IPS DF 4.7 (cell line): ENCODE data around the gene CKS1B.

ENCODE experiments used
- DNase-seq: peaks from one replicate; pipeline ENCODE4 v3.0.0-alpha.2; 2013; ENCODE audit warnings: low spot score; ENCODE audit errors: extremely low read depth

CKS1B gene

DNA sequence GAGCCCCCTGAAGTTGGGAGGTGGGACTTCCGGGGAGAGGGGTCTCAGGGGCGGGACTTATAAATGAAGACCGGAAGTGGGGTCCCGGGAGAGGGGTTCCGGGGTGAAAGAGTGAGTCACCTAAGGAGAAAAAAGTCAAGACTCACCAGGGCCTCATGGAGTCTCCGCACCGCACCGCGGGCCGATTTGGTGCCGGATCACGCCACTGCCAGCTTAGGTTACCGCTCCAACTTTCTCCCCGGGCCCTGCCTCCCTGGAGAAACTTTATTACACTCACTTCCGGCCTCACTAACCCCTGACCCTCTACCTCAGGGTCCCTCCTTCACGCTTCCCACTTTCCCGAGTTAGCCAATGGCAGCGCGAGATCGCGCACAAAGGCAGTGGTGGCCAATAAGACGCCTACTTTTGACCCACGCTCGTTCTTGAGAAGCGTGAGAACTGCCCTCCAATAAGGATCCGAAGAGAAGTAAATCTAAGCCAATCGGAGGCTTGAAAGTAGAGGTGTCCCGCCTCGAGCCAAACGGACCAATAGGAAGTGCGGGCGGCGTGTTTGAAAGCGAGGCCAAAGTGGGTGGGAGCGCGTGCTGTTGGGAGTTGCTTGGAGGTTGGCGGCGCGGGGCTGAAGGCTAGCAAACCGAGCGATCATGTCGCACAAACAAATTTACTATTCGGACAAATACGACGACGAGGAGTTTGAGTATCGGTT lies at the start of gene CKS1B:
CKS1B (plus strand) TSS at position 580 of the 706 bp plus-strand sequence; CDS start at position 645, 65 bp downstream.
- DNase-seq = peak; percentile 99

DNA sequence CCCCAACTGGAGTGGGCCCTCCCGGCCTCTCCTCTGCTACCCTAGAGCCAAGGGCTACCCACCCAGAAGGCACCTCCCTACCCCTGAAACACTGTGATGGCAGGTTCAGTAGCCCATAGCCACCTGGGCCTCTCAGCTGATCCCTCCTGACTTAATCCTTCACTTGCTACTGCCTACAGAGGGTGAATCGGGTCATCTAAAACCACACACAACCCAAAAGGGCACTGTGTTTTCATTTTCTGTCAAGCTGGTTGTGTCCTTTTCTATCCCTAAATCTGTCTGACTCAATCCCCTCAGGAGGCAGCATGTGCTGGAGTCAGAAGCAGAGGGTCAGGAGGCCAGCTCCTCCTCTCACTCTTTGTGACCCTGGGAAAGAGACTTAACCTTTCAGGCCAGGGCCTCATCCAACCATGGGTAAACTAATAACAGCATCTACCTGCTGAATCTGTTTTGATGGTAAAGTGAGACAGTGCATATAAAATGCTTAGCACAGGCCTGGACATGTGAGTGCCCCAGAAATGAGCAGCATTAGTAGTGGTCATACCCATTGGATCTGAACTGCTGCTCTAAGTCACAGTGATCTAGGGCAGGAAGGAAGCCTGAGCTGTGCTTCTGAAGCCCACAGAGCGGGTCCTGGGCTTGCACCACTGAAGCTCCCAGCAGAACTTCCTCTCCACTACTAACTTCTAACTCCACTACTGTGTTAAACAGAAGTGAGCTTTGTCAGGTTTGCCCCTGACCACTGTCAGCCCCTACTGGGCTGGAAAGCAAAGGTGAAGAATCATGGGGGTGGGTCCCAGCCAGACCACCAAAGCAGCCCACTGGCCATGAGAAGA lies 48.9 kb upstream of the CKS1B start:
- DNase-seq = no peak

DNA sequence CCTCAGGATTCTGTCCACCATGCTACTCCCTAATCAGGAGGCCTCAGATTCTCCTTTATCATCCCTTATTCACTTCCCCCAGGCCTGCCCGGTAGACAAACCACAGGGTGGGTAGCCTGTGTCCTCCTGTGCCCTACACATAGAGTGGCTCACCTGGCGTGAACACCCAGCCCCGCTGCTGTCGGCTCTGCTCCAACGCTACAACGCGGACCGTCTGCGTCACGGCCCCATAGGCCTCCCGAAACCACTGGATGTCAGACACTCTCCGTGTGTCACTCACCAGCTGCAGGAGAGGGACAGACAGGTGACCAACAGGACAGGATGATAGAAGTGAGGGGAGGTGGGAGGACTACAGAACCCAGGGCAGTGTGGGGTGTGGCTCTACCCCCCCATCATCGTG lies 48.3 kb upstream of the CKS1B start:
- DNase-seq = no peak

DNA sequence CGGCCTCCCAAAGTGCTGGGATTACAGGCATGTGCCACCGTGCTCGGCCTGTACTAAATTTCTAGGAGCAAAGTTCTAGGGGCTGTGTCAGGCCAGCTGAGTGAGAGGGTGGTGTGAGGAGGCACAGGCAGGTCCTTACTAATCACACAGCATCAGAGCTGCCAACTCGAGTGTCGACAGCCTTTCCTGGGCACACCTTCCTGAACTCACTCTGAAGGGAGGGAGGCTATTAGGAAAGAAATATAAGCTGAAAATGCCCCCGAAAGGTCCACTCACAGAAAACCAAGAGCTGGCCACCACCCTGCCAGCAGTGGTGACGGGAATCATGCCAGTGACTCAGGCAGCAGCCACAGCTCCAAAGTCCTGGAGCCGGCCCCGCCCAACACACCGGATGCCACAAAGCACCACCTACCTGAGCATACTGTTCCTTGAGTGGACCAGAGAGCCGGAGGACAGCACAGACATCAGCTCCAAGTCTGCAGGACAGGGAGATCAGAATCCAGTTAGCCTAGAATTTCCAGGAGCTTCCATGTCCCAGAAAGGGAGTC lies 42.5 kb upstream of the CKS1B start:
- DNase-seq = no peak

DNA sequence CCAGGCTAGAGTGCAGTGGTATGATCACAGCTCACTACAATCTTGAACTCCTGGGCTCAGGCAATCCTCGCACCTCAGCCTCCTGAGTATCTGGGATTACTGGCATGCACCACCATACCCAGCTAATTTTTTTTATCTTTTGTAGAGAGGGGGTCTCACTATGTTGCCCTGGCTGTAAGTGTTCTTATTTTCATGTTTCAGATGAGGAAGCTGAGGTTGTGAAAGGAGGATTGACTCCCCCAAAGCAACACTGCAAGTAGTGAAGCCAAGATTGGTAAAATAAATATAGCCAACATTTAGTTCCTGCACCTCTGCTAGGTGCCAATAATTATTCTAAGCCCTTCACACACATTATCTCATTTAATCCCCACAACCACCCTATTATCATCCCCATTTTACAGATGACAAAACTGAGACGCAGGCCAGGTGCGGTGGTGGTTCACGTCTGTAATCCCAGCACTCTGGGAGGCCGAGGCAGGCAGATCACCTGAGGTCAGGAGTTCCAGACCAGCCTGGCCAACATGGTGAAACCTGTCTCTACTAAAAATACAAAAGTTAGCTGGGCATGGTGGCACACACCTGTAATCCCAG lies 40.0 kb upstream of the CKS1B start:
- no peak for DNase-seq

DNA sequence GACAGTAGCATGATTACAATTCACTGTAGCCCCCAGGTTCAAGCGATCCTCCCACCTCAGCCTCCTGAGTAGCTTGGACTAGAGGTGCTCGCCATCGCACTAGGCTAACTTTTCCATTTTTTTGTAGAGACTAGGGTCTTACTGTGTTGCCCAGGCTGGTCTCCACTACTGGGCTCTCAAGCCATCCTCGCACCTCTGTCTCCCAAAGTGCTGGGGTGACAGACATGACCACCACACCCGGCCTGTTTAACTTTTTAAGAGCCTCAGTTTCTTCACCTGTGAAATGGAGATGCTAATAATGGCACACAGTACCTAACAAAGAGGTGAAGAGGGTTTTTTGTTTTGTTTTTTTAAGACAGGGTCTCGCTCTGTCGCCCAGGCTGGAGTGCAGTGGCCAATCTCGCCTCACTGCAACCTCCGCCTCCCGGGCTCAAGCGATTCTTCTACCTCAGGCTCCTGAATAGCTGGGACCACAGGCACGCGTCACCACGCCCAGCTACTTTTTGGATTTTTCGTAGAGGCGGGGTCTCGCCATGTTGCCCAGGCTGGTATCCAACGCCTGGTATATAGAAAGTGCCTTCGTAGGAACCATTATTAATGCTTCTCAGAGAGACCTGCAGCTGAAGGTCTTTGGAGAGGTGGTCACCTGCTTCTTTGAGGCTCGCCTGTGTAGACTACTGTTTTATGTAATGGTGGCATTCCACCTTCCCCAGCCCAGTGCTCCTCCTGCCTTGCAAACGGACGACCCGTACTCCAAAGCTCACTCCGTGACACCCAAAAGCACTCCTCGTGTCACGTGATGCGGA lies 38.5 kb upstream of the CKS1B start:
- DNase-seq = no peak

DNA sequence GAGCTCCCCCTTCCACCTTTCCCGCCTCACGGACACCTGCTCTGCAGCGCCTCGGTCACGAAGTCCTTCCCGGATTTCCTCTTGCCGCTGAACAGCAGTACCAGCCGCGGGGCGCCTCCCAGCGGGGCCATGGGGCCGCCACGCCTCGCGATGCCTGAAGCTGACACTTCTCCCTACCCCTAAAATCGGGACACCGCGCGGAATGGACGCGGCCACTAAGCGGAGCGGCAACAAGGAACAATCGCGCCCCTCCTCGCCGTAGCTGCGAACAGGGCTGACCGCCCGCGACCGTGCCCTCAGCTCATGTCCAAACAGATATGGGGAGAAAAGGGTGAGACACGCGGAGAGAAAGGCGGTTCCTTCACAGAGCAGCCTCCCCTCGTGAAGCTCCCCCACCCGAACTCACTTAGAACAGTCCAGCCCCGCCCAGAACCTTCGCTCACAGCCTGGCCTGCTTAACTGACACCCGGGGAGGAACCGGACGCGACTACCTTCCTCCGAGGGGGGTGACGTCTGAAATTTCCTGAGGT lies 37.9 kb upstream of the CKS1B start, which contains the start of gene PMVK:
PMVK (minus strand) TSS at position 165 of the 530 bp plus-strand sequence; CDS start at position 131, 34 bp downstream.
- peak; percentile 80 for DNase-seq

DNA sequence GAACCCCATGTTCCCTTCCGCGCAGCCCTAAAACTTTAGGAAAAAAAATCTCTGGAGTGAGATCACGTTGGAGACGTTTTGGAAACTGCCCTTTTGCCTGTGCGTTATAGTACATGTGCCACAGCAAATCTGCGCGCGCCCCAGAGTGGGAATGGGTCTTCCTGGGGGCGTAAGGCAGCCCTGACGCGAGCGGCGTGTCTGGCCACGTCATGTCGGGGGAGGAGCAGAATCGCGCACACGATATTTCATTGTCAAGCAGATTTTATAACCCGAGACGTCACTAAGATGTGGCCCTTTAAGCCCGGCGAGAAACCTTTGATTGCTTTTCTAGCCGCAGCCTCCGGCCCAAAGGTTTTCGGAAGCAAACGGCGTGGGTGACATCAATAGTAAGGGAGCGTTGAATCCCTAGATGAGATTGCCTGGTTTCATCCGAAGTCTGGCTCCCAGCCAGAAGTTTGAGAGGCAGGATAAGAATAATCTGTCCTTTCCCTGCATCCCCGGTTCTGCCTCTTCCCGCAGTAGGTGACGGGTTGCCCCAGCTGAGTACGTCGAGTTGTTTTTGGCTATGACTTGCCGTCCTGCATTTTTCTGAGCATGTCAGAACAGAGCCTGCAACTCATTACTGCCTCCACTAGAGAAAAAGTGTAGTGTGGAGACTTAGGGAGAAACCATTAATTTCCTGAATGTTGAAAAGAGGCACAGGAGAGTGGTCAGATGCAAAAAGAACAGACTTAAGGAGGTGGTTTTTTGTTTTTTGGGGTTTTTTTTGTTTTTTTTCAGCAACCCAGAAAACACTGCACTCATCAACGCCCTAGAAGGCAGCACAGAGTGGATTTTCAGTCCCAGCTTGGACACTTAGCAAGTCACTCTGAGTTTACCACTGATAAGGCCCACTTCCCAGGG lies 37.1 kb upstream of the CKS1B start:
- DNase-seq = peak; percentile 56

DNA sequence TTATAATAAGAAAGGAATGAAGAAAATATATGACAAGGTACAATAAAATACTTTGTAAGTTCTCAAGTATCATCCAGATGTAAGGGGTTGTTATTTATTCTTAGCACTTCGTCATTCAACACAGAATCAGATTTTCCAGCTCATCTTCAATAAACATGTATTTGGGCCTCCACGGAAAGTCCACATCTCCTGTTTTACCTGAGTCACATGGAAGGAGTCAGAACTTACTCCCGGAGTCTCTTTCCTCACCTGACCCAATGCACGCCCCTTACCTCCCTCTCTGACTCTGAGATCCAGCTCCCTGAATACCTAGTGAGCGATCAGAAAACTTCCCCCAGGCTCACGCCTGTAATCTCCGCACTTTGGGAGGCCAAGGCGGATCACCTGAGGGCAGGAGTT lies 36.5 kb upstream of the CKS1B start:
- no peak for DNase-seq

DNA sequence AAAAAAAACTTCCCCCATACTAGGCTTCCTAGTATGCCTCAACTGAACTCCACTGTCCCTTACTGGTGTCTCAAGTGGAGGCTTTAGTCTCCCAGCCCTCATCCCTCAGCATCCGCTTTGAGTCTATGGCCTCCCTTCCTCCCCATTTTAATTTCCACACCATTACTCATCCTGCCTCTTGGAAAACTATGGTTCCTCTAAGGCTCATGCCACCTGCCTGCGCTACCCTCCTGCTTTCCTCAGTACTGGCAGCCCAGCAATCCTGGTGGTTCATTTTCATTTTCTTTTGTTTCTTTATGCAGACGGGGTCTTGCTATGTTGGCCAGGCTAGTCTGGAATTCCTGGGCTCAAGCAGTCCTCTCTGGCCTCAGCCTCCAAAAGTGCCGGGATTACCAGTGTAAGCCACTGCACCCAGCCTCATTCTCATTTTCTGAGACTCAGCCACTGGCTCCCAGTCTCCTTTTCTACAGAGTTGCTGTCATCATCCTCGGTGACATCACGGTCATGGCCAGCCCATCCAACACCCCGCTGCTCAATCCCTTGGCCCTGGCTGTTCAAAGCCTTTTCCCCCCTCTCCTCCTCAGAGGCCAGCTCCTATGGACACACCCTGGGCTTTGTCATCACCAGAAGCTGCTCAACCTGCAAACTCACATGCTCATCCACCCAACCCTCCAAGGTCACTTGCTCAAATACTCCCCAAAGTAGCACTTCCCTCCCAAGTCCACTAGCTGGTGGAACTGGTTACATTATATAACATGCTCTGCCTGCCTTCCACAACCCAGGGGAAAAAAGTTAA lies 35.7 kb upstream of the CKS1B start:
- DNase-seq = no peak

DNA sequence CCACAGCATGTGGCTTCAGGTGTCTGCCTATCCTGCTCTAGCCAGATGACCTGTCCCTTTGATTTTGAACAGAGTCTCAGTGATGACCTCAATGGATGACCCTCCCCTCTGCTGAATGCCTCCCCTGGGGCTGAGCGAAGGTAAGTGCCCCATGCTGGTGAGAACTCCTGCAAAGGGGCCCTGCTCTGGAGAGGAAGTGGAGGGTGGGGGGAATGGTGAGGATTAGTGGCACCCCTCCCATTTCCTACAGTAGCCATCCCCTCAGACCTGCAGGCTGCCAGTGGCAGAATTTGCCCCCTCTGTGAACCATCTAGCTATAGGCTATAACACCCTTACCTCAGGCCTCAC lies 34.3 kb upstream of the CKS1B start:
- DNase-seq = no peak

DNA sequence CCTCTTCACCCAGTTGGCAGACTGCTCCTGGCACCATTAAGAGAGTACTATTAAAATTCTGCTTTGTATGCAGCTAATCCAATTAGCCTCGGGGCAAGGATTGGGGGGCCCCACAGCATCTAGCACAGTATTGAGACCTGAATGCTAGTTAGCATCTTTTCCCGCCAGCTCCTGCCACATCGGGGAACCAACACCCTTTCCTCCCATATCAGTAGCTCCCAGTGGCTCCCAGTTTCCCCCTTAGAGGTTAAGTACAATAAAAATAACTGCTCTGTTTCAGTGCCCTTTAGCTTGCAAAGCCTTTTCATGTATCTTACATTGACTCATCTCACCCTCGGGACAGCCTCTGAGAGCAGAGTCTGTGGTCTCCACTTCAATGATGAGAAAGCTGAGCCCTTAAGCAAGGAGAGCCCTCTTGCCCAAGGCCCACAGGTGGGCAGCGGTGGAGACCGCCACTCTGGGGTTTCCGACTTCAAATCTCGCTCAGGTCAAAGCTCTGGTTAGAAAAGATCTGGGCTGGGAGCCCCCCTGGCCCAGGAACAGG lies 33.8 kb upstream of the CKS1B start:
- DNase-seq = no peak

DNA sequence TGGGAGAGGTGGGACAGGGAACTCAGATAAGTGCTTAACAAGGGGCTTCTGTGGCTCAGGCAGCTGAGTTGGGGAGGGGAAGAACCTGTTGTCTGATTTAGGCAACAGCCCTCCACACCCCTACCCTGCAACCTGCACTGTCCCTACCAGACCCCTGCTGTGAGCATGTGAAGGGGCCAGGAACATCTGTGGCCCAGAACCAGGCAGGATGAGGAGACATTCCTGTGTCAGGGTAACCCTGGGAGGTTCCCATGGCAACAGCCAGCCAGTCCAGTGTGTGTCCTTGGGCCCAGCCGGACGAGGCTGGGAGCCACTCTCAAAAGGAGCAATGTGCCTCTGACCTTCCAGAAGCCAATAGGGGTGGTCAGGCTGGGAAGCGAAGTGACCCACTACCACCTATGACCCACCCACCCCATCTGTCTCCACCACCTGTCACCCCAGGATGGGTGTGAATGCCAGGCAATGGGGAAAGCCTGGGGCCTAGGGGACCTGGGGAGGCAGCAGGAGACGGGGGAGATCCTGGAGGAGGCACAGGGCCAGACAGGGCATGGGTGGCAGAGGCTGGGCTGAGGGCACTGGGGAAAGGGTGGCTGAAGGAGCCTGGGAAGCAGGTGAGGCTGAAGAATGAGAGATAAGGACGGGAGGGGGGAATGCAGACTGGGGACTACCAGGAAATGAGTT lies 33.0 kb upstream of the CKS1B start:
- DNase-seq = no peak

DNA sequence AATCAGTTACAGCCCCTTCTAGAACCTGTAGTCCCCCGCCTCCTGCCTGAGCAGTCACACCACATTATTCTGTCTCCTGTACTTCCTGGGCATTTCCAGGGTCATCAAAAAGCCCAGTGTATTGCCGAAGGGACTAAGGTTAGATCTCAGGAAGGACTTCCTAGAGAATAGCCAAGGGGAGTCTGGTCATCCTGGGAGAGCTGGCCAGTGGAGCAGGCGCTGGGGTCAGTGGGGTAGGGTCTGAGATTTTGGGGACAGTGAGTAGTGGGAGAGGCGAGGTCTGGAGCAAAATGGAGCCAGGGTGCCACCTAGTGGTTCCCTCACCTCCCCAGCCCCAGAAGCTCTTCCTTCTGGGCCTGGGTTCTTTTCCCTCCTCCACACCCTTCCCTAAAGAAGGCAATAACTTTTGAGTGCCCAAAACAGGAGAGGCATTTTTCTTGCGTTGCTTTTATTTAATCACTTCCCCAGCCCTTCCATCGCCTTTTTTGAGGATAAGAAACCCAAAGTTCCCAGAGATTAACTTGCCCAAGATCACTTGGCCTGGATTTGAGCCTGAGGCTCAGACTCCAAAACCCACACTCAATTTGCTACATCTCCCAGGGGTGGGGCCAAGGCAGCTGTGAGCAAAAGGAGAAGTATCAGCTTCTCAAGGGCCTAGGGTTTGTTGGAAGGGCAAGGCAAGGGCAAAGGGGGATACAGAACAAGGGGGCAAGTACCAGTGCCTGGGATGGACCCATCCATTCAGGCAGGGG lies 30.7 kb upstream of the CKS1B start:
- no peak for DNase-seq

DNA sequence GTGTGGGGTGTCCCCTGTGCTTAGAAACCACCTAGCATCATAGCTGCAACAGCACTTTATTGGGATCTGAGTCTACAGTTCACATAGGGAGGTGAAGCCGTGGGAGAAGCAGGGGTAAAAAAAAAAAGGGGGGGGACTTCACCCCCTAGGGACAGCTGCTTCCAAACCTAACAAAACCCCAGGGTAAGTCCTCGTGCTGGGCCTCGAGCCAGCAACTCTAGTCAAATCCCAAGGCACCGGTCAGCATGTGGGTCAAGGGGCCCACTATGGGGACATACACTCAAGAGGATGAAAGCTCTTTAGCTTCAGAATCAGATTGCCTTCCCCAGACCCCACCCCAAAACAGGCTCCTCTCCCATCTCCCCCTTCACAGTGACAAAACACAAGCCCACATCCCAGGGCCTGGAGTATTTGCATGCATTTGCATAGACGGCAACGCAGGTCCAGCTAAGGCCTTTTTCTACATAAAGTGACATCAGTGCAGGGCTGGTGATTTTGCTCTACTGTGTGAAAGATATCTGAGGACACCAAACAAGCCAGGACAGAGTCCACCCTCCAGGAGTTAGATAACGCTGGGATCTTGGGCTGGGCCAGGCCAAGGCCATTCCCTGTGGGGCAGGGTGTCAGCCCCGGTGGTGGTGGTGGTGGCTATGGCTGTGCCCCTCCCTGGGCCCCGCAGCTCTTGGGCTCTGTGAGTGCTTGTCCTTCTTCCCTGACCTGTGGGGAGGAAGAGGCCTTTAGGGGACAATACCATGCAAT lies 29.9 kb upstream of the CKS1B start:
- no peak for DNase-seq

DNA sequence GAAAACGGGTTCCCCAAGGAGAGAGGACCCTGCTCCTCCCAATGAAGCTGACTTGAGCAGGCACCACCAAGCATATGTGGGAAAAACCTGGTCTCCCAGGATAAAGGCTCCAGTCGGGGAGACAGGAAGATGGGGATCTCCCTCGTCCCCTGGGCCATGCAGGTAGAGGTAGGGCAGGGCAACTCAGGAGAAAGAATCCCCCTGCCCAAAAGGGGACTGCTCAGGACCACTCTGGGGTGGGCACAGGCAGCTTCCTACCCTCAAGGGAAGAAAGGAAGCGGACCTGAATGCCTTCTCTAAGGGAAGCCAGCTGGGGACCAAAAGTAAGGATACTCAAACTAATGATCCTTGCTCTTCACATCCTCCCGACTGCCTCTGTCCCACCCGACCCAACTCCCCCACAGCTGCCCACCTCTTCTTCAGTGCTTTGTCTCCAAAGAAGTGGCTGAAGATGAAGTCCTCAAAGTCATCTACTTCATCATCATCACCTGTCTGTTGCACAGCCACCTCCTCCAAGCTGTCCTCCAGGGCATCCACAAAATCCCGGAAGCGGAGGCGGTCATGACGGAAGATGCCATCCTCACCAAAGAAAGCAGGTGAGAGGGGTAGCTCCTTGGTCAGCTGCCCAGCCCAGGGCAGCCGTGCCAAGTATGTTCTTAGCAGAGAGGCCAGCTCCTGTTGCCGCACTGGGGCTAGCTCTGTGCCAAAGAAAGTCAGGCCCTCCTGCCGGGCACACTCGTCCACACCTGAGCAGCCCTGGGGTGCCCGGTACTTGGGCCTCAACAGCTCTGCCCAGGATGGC lies 29.1 kb upstream of the CKS1B start:
- DNase-seq = no peak
